Glutamatergic neuron (in vitro differentiated cells): ENCODE data around the gene MARCHF5. TPM values are rescaled to one million over a fixed set of nuclear protein-coding genes. Genes with fewer than 3 reads are reported as not detected.

Source experiments
- DNase-seq: peaks from one replicate; pipeline ENCODE4 v3.0.0; 2022
- H3K27ac Mint-ChIP-seq: one replicate; pipeline ENCODE4 v1.8.0; 2020; ENCODE audit warnings: mild to moderate bottlenecking, mixed read lengths, inconsistent platforms; ENCODE audit not compliant: unreplicated experiment
- H3K27me3 Mint-ChIP-seq: one replicate; pipeline ENCODE4 v1.8.0; 2020; ENCODE audit warnings: mild to moderate bottlenecking, moderate library complexity, mixed read lengths, inconsistent platforms; ENCODE audit not compliant: unreplicated experiment
- H3K36me3 Mint-ChIP-seq: one replicate; pipeline ENCODE4 v1.8.0; 2020; ENCODE audit warnings: mild to moderate bottlenecking, mixed read lengths, inconsistent platforms; ENCODE audit not compliant: unreplicated experiment
- H3K4me1 Mint-ChIP-seq: one replicate; pipeline ENCODE4 v1.8.0; 2020; ENCODE audit warnings: mild to moderate bottlenecking, low read depth, mixed read lengths, inconsistent platforms; ENCODE audit not compliant: unreplicated experiment
- H3K4me3 Mint-ChIP-seq: one replicate; pipeline ENCODE4 v1.8.0; 2020; ENCODE audit warnings: mild to moderate bottlenecking, mixed read lengths, inconsistent platforms; ENCODE audit not compliant: unreplicated experiment
- H3K9me3 Mint-ChIP-seq: one replicate; pipeline ENCODE4 v1.8.0; 2020; ENCODE audit warnings: mild to moderate bottlenecking, moderate library complexity, mixed read lengths, inconsistent platforms; ENCODE audit not compliant: unreplicated experiment
- total RNA-seq: library from RNA; stranded (reverse); fragmentation: NEBNext Ultra II Directional; extraction: Animal tissue kit (Norgen Biotek cat#: 25700); gene quantifications from one replicate; pipeline ENCODE4 v1.2.1, GENCODE V29; 2021; ENCODE audit not compliant: unreplicated experiment
- TF ChIP-seq, protein P1 (sequence below): fragments of 200-600 bp; sonication (generic); IDR thresholded peaks from one replicate; pipeline ENCODE4 v1.5.0; 2021; ENCODE audit not compliant: partially characterized antibody, unreplicated experiment

MARCHF5 gene
- total RNA-seq, 1 donor from 2014 or later = 68.5 TPM

DNA sequence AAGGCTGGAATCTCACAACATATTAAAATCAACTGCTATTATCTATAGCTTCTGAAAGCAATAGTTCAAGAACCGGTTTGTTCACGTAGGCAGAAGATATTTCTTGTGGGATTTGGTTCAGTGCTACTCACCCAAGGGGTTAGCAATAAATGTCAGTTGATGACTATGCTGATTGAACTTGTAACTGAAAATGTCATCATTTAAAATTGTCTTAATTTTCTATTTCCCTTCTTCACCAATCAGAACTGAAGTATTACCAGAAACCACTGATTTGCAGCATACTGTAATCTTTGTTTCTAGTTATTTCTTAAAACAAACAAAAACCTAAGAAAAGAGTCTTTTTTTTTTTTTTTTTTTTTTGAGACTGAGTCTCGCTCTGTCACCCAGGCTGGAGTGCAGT lies 46.2 kb upstream of the MARCHF5 start:
- TF ChIP-seq, protein P1, sequence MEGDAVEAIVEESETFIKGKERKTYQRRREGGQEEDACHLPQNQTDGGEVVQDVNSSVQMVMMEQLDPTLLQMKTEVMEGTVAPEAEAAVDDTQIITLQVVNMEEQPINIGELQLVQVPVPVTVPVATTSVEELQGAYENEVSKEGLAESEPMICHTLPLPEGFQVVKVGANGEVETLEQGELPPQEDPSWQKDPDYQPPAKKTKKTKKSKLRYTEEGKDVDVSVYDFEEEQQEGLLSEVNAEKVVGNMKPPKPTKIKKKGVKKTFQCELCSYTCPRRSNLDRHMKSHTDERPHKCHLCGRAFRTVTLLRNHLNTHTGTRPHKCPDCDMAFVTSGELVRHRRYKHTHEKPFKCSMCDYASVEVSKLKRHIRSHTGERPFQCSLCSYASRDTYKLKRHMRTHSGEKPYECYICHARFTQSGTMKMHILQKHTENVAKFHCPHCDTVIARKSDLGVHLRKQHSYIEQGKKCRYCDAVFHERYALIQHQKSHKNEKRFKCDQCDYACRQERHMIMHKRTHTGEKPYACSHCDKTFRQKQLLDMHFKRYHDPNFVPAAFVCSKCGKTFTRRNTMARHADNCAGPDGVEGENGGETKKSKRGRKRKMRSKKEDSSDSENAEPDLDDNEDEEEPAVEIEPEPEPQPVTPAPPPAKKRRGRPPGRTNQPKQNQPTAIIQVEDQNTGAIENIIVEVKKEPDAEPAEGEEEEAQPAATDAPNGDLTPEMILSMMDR = no peak
- no peak overlapping the region for H3K27ac Mint-ChIP-seq
- H3K36me3 Mint-ChIP-seq = no peaks in the 10 kb centered on the region
- H3K4me3 Mint-ChIP-seq = no peak overlapping the region
- peaks cover 3% of the 10 kb centered on the region for H3K27me3 Mint-ChIP-seq
- H3K4me1 Mint-ChIP-seq = peaks cover 11% of the 10 kb centered on the region
- H3K9me3 Mint-ChIP-seq = peaks cover 7% of the 10 kb centered on the region
- DNase-seq = no peak

DNA sequence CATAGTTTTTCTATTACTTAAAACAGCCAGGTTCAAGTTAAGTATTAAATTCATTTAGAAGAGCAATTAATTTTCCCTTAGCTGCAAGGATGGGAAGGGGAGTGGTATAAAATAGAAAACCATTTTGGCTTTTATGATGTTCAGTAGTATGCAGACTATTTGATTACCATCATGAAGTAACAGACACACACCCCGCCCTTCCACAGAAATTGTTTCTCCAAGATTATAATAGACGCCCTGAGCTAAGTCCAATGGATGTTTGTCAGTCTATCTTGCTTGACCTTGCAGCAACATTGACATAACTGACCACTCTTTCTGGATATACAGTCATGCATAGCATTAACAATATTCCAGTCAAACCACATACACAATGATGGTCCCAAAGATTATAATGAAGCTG lies 42.4 kb upstream of the MARCHF5 start:
- Mint-ChIP-seq H3K27me3 (no peaks in the 10 kb centered on the region), H3K27ac (no peak overlapping the region), H3K9me3 (no peaks in the 10 kb centered on the region), H3K4me1 (no peaks in the 10 kb centered on the region), H3K4me3 (no peak overlapping the region), H3K36me3 (no peaks in the 10 kb centered on the region)
- TF ChIP-seq, protein P1 = no peak
- DNase-seq = no peak

DNA sequence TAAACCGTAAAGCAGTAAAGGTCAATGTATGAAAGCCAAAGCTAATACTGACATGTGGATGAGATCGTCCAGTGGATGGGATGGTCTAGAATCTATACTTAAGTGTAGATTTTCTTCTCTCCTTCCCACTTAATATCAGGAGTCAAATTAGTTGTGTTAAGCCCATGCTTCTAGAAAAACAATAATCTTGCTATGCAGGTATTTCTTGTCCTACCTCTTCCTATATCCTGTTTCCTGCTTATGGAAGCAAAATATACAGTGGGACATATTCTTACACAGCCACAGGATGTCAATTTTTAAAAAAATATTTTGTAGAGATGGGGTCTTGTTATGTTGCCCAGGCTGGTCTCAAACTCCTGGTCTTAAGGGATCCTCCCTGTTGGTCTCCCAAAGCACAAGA lies 27.6 kb upstream of the MARCHF5 start:
- DNase-seq = no peak
- Mint-ChIP-seq H3K36me3 (no peaks in the 10 kb centered on the region), H3K27ac (no peak overlapping the region), H3K4me1 (peaks cover 4% of the 10 kb centered on the region), H3K9me3 (no peaks in the 10 kb centered on the region), H3K4me3 (no peak overlapping the region), H3K27me3 (peaks cover 3% of the 10 kb centered on the region)
- TF ChIP-seq, protein P1 = no peak

DNA sequence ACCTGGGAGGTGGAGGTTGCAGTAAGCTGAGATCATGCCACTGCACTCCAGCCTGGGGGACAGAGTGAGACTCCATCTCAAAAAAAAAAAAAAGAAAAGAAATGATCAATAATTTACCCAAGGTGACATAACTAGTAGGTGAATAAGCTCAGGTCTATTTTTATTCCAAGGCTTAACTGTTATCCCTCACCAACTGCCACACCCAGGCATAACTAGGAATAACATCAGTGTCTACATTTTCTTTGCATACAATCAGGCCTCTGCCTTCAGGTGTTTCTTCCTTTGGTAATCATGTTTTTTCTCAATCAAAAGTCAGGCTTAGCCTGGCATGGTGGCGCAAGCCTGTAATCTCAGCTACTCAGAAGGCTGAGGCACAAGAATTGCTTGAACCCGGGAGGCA lies 26.7 kb upstream of the MARCHF5 start:
- no peak for DNase-seq
- no peak overlapping the region for H3K4me3 Mint-ChIP-seq
- peaks cover 4% of the 10 kb centered on the region for H3K4me1 Mint-ChIP-seq
- TF ChIP-seq, protein P1 = no peak
- no peaks in the 10 kb centered on the region for H3K9me3 Mint-ChIP-seq
- no peak overlapping the region for H3K27ac Mint-ChIP-seq
- H3K36me3 Mint-ChIP-seq = no peaks in the 10 kb centered on the region
- peaks cover 3% of the 10 kb centered on the region for H3K27me3 Mint-ChIP-seq

DNA sequence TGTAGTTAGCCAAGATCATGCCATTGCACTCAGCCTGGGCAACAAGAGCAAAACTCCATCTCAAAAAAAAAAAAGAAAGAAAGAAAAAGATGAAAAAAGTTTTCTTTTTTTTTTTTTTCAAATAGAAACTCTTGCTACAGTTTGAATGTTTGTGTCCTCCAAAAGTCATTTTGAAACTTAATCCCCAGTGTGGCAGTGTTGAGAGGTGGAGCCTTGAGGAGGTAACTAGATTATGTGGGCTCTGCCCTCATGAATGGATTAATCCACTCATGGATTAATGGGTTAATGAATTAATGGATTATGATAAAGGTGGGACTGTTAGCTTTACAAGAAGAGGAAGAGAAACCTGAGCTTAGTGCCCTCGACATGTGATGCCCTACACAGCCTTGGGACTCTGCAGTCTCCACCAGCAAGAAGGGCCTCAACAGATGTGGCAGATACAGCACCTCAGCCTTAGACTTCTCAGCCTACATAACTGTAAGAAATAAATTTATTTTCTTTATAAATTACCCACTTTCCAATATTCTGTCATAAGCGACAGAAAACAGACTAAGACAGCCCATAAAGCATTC lies 25.2 kb upstream of the MARCHF5 start:
- TF ChIP-seq, protein P1 = no peak
- DNase-seq = no peak
- H3K4me3 Mint-ChIP-seq = no peak overlapping the region
- no peaks in the 10 kb centered on the region for H3K9me3 Mint-ChIP-seq
- no peak overlapping the region for H3K27ac Mint-ChIP-seq
- no peaks in the 10 kb centered on the region for H3K36me3 Mint-ChIP-seq
- peaks cover 3% of the 10 kb centered on the region for H3K27me3 Mint-ChIP-seq
- peaks cover 4% of the 10 kb centered on the region for H3K4me1 Mint-ChIP-seq
